Measurements from ENCODE around the gene FAHD1. TPM values are rescaled to one million over a fixed set of nuclear protein-coding genes. Genes with fewer than 3 reads are reported as not detected.

The FAHD1 gene
- polyA plus RNA-seq, 3 donors, result 7.5 to 24.9 (median 17.3) TPM

- no peak for DNase-seq
- no peaks in the 10 kb centered on the region for H3K9me3 Mint-ChIP-seq
These were observed 38.3 kb upstream of the FAHD1 start for GRCh38 chr16:1788708-1789100.

GRCh38 chr16:1789643-1790045, 37.4 kb upstream of the FAHD1 start:
- intact Hi-C loops (cut with micrococcal nuclease), result loop anchor here in 1 of 2 donors (10.0 kb wide), 2 partner anchors 85 to 365 kb away; partner anchors contain the start of genes MAPK8IP3 and UQCC4
- no peak overlapping the region for H3K27ac ChIP-seq (ENCODE audit: low read depth in 1 of 2, low read length in 2 of 2)
- no peak overlapping the region for H3K27ac Mint-ChIP-seq
- peaks cover 33% of the 10 kb centered on the region for H4K20me1 ChIP-seq (ENCODE audit: insufficient read depth, low read length)
- H3K36me3 ChIP-seq (replicated peaks in 1 of 2; ENCODE audit: control insufficient read depth in 1 of 2, insufficient read depth in 2 of 2, low read length in 2 of 2), result peaks cover 42 to 44% of the 10 kb centered on the region in 2 donors
- no peaks in the 10 kb centered on the region for H3K9me3 ChIP-seq (replicated peaks in 1 of 2; ENCODE audit: control insufficient read depth in 1 of 2, insufficient read depth in 1 of 2, low read length in 2 of 2)
- no peak overlapping the region for H3K9ac ChIP-seq (ENCODE audit: insufficient read depth, low read length, poor library complexity, severe bottlenecking)
- WGBS (ENCODE audit: insufficient coverage), result 91% methylated on average over 19 of the region's 25 CpGs
- no peak overlapping the region for H3K4me2 ChIP-seq (replicated peaks; ENCODE audit: extremely low read depth, low read length, poor library complexity, severe bottlenecking)
- no peak for TF ChIP-seq CTCF (IDR thresholded peaks at IDR 0.05)
- no peak overlapping the region for H3K4me3 ChIP-seq (replicated peaks in 1 of 3; ENCODE audit: low read depth in 2 of 3, low read length in 3 of 3)
- no peaks in the 10 kb centered on the region for H3K27me3 Mint-ChIP-seq (ENCODE audit: low read depth in 3 of 3)
- no peaks in the 10 kb centered on the region for H3K4me1 ChIP-seq (ENCODE audit: control insufficient read depth in 1 of 2, insufficient read depth in 2 of 2, low read length in 2 of 2)
- no peak overlapping the region for H2AFZ ChIP-seq (ENCODE audit: insufficient read depth, low read depth, low read length, poor library complexity, severe bottlenecking)
- no peaks in the 10 kb centered on the region for H3K9me3 Mint-ChIP-seq
- H3K27me3 ChIP-seq (ENCODE audit: control insufficient read depth in 2 of 2, insufficient read depth in 2 of 2, low read length in 2 of 2), result no peaks in the 10 kb centered on the region
- peaks cover 18 to 55% of the 10 kb centered on the region in 2 donors for H3K36me3 Mint-ChIP-seq
- DNase-seq, result no peak
- H3K4me3 Mint-ChIP-seq, result no peak overlapping the region
- H3K4me1 Mint-ChIP-seq, result peaks cover 2% of the 10 kb centered on the region
- peaks cover 24% of the 10 kb centered on the region for H3K79me2 ChIP-seq (ENCODE audit: insufficient read depth, low read length)

More at GRCh38 chr16:1788708-1789100, 38.3 kb upstream of the FAHD1 start:
- H3K27me3 ChIP-seq (ENCODE audit: control insufficient read depth in 2 of 2, insufficient read depth in 2 of 2, low read length in 2 of 2), result no peaks in the 10 kb centered on the region
- H3K4me1 Mint-ChIP-seq, result peaks cover 8% of the 10 kb centered on the region
- H3K36me3 Mint-ChIP-seq, result peaks cover 18 to 55% of the 10 kb centered on the region in 2 donors
- H3K27me3 Mint-ChIP-seq (ENCODE audit: low read depth in 3 of 3), result no peaks in the 10 kb centered on the region
- H3K79me2 ChIP-seq (ENCODE audit: insufficient read depth, low read length), result peaks cover 33% of the 10 kb centered on the region
- no peak overlapping the region for H3K4me3 ChIP-seq (replicated peaks in 1 of 3; ENCODE audit: low read depth in 2 of 3, low read length in 3 of 3)
- 86% methylated on average over 19 of the region's 19 CpGs for WGBS (ENCODE audit: insufficient coverage)
- peaks cover 6 to 7% of the 10 kb centered on the region in 2 donors for H3K4me1 ChIP-seq (ENCODE audit: control insufficient read depth in 1 of 2, insufficient read depth in 2 of 2, low read length in 2 of 2)
- no peak for TF ChIP-seq CTCF (IDR thresholded peaks at IDR 0.05)
- no peaks in the 10 kb centered on the region for H3K9me3 ChIP-seq (replicated peaks in 1 of 2; ENCODE audit: control insufficient read depth in 1 of 2, insufficient read depth in 1 of 2, low read length in 2 of 2)
- H2AFZ ChIP-seq (ENCODE audit: insufficient read depth, low read depth, low read length, poor library complexity, severe bottlenecking), result no peak overlapping the region
- no peak overlapping the region for H3K4me3 Mint-ChIP-seq
- peaks cover 33% of the 10 kb centered on the region for H4K20me1 ChIP-seq (ENCODE audit: insufficient read depth, low read length)
- no peak overlapping the region for H3K27ac Mint-ChIP-seq
- intact Hi-C loops (cut with micrococcal nuclease), result loop anchor here in 1 of 2 donors (10.0 kb wide), 2 partner anchors 84 to 364 kb away; partner anchors contain the start of genes MAPK8IP3 and UQCC4
- H3K9ac ChIP-seq (ENCODE audit: insufficient read depth, low read length, poor library complexity, severe bottlenecking), result no peak overlapping the region
- H3K27ac ChIP-seq (ENCODE audit: low read depth in 1 of 2, low read length in 2 of 2), result no peak overlapping the region
- H3K36me3 ChIP-seq (replicated peaks in 1 of 2; ENCODE audit: control insufficient read depth in 1 of 2, insufficient read depth in 2 of 2, low read length in 2 of 2), result peaks cover 42 to 44% of the 10 kb centered on the region in 2 donors
- H3K4me2 ChIP-seq (replicated peaks; ENCODE audit: extremely low read depth, low read length, poor library complexity, severe bottlenecking), result no peak overlapping the region

All from CD14-positive monocyte (primary cell).